HCT116 (cell line): ENCODE results near the gene ABCG1.

ENCODE experiments used
- CTCF ChIP-seq, 3 experiments: fragments of 200-600 bp in 1 of 3; sonication (generic) in 1 of 3; IDR thresholded peaks in 2 of 3; conservative IDR thresholded peaks in 1 of 3; 2 replicates each; pipeline ENCODE4 v1.5.1; 2012 to 2017; ENCODE audit warnings: low read depth in 2 of 3, low read length in 2 of 3, antibody characterized with exemption in 1 of 3, borderline replicate concordance in 1 of 3, control low read depth in 1 of 3, mild to moderate bottlenecking in 1 of 3, mixed read lengths in 1 of 3, mixed run types in 1 of 3, moderate library complexity in 1 of 3; ENCODE audit not compliant: insufficient read depth in 1 of 3
- EZH2 ChIP-seq: fragments of 200-600 bp; sonication (generic); IDR thresholded peaks from 2 replicates; pipeline ENCODE4 v1.6.1; 2017; ENCODE audit warnings: antibody characterized with exemption, mixed run types
- POLR2A ChIP-seq: IDR thresholded peaks from 2 replicates; pipeline ENCODE4 v1.7.0; 2011; ENCODE audit warnings: borderline replicate concordance; ENCODE audit not compliant: insufficient read depth, insufficient read length; ENCODE audit errors: extremely low read depth
- YY1 ChIP-seq: IDR thresholded peaks from 2 replicates; pipeline ENCODE4 v1.6.1; 2011; ENCODE audit warnings: low read length, low read depth, moderate library complexity, mild to moderate bottlenecking; ENCODE audit not compliant: insufficient replicate concordance; ENCODE audit errors: extremely low read depth

GRCh38 chr21:42230178-42230577, 11.2 kb downstream of the ABCG1 start:
- TF ChIP-seq POLR2A (no peak), CTCF (IDR thresholded peaks at IDR 0.05 in 2 of 3, conservative IDR thresholded peaks at IDR 0.05 in 1 of 3; ENCODE audit: borderline replicate concordance in 1 of 3, insufficient read depth in 1 of 3, low read depth in 2 of 3, low read length in 2 of 3) (no peak), YY1 (no peak), EZH2 (no peak)
